Measurements from ENCODE around the gene RAB11FIP4.

DNA sequence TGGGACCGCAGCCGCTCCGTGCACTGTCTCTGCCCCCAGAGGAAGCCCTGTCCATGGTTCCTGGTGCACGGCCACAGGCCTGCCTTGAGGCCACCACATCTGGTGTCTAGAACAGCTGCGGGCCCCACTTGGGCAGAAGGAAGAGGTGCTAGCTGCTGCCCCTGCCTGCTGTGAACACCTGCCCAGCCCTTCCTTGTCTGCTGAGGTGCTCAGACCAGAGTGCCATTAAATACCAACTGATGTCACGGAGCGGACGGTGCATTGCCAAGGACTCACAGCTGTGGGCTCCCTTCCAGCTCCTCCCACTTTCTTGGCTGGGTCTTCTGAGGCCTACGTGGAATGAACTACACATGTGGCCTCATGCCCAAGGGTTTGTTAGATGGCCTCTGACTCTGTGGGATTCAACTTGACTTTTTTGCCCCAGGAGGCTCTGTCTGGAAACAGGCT lies 146.1 kb downstream of the RAB11FIP4 start:
- TF ChIP-seq CTCF (conservative IDR thresholded peaks at IDR 0.05 in 1 of 2, IDR thresholded peaks at IDR 0.05 in 1 of 2; ENCODE audit: low read depth in 1 of 2, low read length in 2 of 2) (no peak), EZH2 (IDR thresholded peaks at IDR 0.05; ENCODE audit: low read length, missing control alignments) (no peak)
